GM12874 (cell line): Measurements from ENCODE around the gene SEPTIN3.

ENCODE experiments used
- CTCF ChIP-seq: IDR thresholded peaks from 2 replicates; pipeline ENCODE4 v1.5.1; 2011; ENCODE audit warnings: low read depth, mild to moderate bottlenecking, control low read depth, low read length, moderate library complexity; ENCODE audit not compliant: insufficient read depth

SEPTIN3 gene

GRCh38 chr22:41975299-41976069 lies 6.2 kb downstream of the SEPTIN3 start:
- TF ChIP-seq CTCF, result no peak

- TF ChIP-seq CTCF, result no peak
Measured at GRCh38 chr22:41976070-41976901, 7.0 kb downstream of the SEPTIN3 start.

- no peak for TF ChIP-seq CTCF
Measured at GRCh38 chr22:41976961-41977566, 7.8 kb downstream of the SEPTIN3 start.

- TF ChIP-seq CTCF, result no peak
Measured at GRCh38 chr22:41978732-41979131, 9.5 kb downstream of the SEPTIN3 start.

- TF ChIP-seq CTCF, result no peak
Measured at GRCh38 chr22:41979423-41980250, 10.4 kb downstream of the SEPTIN3 start.

- TF ChIP-seq CTCF, result no peak
Measured at GRCh38 chr22:41982865-41983264, 13.6 kb downstream of the SEPTIN3 start.
